Endothelial cell of umbilical vein (primary cell): ENCODE results near the gene RASSF5. TPM values are rescaled to one million over a fixed set of nuclear protein-coding genes. Genes with fewer than 3 reads are reported as not detected.

Experiments
- BruUV-seq: library from RNA; stranded (reverse); fragments of 400-500 nt; replicated peaks from 2 replicates; lab custom pipeline; 2021; lab: Mats Ljungman, UMichigan
- CTCF ChIA-PET: fragments of 300-600, 350-600 bp; sonication (Branson Sonifier 250); formaldehyde crosslinking; loops from one replicate; lab custom pipeline; 2021; ENCODE audit warnings: antibody characterized with exemption, inconsistent platforms; lab: Charles Lee
- POLR2A ChIA-PET: fragments of 300-600, 350-600 bp; sonication (Branson Sonifier 250); formaldehyde crosslinking; loops from one replicate; lab custom pipeline; 2021; ENCODE audit warnings: antibody characterized with exemption, inconsistent platforms; lab: Charles Lee
- DNase-seq: peaks from one replicate; pipeline ENCODE4 v3.0.0-alpha.2; 2011; ENCODE audit warnings: low read depth, low spot score
- FAIRE-seq: peaks from 2 replicates; lab custom pipeline; 2011; peaks lifted over from hg19 to GRCh38; lab: Jason Lieb, UNC
- H2AFZ ChIP-seq: 2 replicates; pipeline ENCODE4 v1.6.0; 2012; ENCODE audit warnings: low read depth, low read length, control low read depth, inconsistent platforms
- H3K27ac ChIP-seq: 2 replicates; pipeline ENCODE4 v1.5.1; 2011; ENCODE audit warnings: low read depth, mild to moderate bottlenecking, control low read depth, low read length, moderate library complexity; ENCODE audit not compliant: insufficient read depth
- H3K27me3 ChIP-seq, 2 experiments: 2 replicates each; pipeline versions ENCODE4 v1.6.0 to v1.6.1; 2011; ENCODE audit warnings: low read length in 2 of 2, mixed read lengths in 1 of 2; ENCODE audit not compliant: control insufficient read depth in 2 of 2, insufficient read depth in 2 of 2
- H3K36me3 ChIP-seq, 2 experiments: 2 replicates in 1 of 2; 3 replicates in 1 of 2; pipeline ENCODE4 v1.5.1; 2011; ENCODE audit warnings: low read length in 2 of 2, mild to moderate bottlenecking in 1 of 2, moderate library complexity in 1 of 2; ENCODE audit not compliant: control insufficient read depth in 2 of 2, insufficient read depth in 2 of 2; ENCODE audit errors: extremely low read depth in 1 of 2
- H3K4me1 ChIP-seq: 3 replicates; pipeline ENCODE4 v1.5.1; 2011; ENCODE audit warnings: mild to moderate bottlenecking, low read length; ENCODE audit not compliant: control insufficient read depth, insufficient read depth; ENCODE audit errors: extremely low read depth
- H3K4me2 ChIP-seq: 2 replicates; pipeline ENCODE4 v1.6.1; 2011; ENCODE audit warnings: low read length, control low read depth, mixed read lengths; ENCODE audit not compliant: insufficient read depth
- H3K4me3 ChIP-seq, 3 experiments: fragments of 200-600 bp in 1 of 3; sonication (generic), shearing (Covaris generic) in 1 of 3; replicated peaks in 1 of 3; 2 replicates each; pipeline ENCODE4 v1.5.1; 2011 to 2016; ENCODE audit warnings: control low read depth in 3 of 3, low read length in 3 of 3, mild to moderate bottlenecking in 2 of 3, inconsistent platforms in 1 of 3, low read depth in 1 of 3, moderate library complexity in 1 of 3; ENCODE audit not compliant: insufficient read depth in 1 of 3
- H3K79me2 ChIP-seq: 2 replicates; pipeline ENCODE4 v1.6.0; 2012; ENCODE audit warnings: low read length, inconsistent platforms; ENCODE audit not compliant: control insufficient read depth, insufficient read depth
- H3K9ac ChIP-seq: replicated peaks from 2 replicates; pipeline ENCODE3; 2011; ENCODE audit warnings: low read length, control low read depth; ENCODE audit not compliant: insufficient read depth; ENCODE audit errors: extremely low read depth
- H3K9me1 ChIP-seq: replicated peaks from 3 replicates; pipeline ENCODE4 v1.6.0; 2011; ENCODE audit warnings: mild to moderate bottlenecking, low read length; ENCODE audit not compliant: control insufficient read depth, insufficient read depth; ENCODE audit errors: extremely low read depth
- H3K9me3 ChIP-seq: replicated peaks from 2 replicates; pipeline ENCODE4 v1.5.1; 2012; ENCODE audit warnings: low read length, inconsistent platforms; ENCODE audit not compliant: control insufficient read depth, insufficient read depth
- H4K20me1 ChIP-seq: replicated peaks from 2 replicates; pipeline ENCODE3; 2011; ENCODE audit warnings: mild to moderate bottlenecking, low read length; ENCODE audit not compliant: control insufficient read depth, insufficient read depth; ENCODE audit errors: extremely low read depth
- EZH2 ChIP-seq: IDR thresholded peaks from 2 replicates; pipeline ENCODE4 v1.6.1; 2012; ENCODE audit warnings: borderline replicate concordance, low read depth, mild to moderate bottlenecking, moderate library complexity, low read length, inconsistent platforms; ENCODE audit not compliant: severe bottlenecking
- FOS ChIP-seq: IDR thresholded peaks from 2 replicates; pipeline ENCODE4 v1.6.1; 2011; ENCODE audit warnings: mild to moderate bottlenecking, low read length, moderate library complexity, borderline replicate concordance; ENCODE audit not compliant: insufficient read depth
- GATA2 ChIP-seq: IDR thresholded peaks from 2 replicates; pipeline ENCODE4 v1.7.0; 2011; ENCODE audit warnings: low read depth, mild to moderate bottlenecking, moderate library complexity, mixed read lengths, low read length; ENCODE audit not compliant: insufficient read length, insufficient read depth
- JUN ChIP-seq: IDR thresholded peaks from 2 replicates; pipeline ENCODE4 v1.6.1; 2011; ENCODE audit warnings: borderline replicate concordance, low read depth; ENCODE audit not compliant: insufficient read length, insufficient read depth
- MYC ChIP-seq: IDR thresholded peaks from one replicate; pipeline ENCODE4 v1.6.1; 2011; ENCODE audit warnings: mild to moderate bottlenecking, low read depth, low read length
- POLR2A ChIP-seq: IDR thresholded peaks from 2 replicates; pipeline ENCODE4 v1.6.1; 2012; ENCODE audit warnings: low read depth, mild to moderate bottlenecking, control low read depth, low read length
- POLR2AphosphoS5 ChIP-seq: IDR thresholded peaks from 2 replicates; pipeline ENCODE4 v1.6.1; 2012; ENCODE audit warnings: low read depth, mild to moderate bottlenecking, control low read depth, low read length, moderate library complexity; ENCODE audit not compliant: insufficient read depth
- dilution Hi-C: fragments of 300-500 bp; cut with MboI; formaldehyde crosslinking; loops from one replicate; pipeline ENCODE4 v1.15.0; 2019; ENCODE audit warnings: low sequenced_read_pairs; ENCODE audit not compliant: extremely low pct_ligation_motif_present
- intact Hi-C: fragments of 100-400 bp; cut with micrococcal nuclease; formaldehyde crosslinking; loops from one replicate; pipeline ENCODE4 v1.10.0; 2022
- polyA plus RNA-seq, 4 experiments: library from polyadenylated mRNA; depleted of rRNA in 3 of 4; stranded (reverse) in 3 of 4; unstranded in 1 of 4; fragments of >200 nt; gene quantifications; 2 replicates each; pipeline versions ENCODE4 v1.2.1 to v1.2.3, GENCODE V29; 2011 to 2012; ENCODE audit warnings: missing spikeins in 1 of 4
- total RNA-seq: library from RNA; stranded (reverse); gene quantifications from 2 replicates; pipeline ENCODE4 v1.2.3, GENCODE V29; 2021
- TF ChIP-seq, protein P1 (sequence below): IDR thresholded peaks from 2 replicates; pipeline ENCODE4 v1.6.1; 2011; ENCODE audit not compliant: insufficient read depth, insufficient read length
- TF ChIP-seq, protein P2 (sequence below), 2 donors: IDR thresholded peaks; 1 replicate in 1 of 2; 2 replicates in 1 of 2; pipeline ENCODE4 v1.5.1; 2011; ENCODE audit warnings: low read length in 2 of 2, mild to moderate bottlenecking in 2 of 2, moderate library complexity in 2 of 2, control low read depth in 1 of 2, inconsistent platforms in 1 of 2, low read depth in 1 of 2; ENCODE audit not compliant: insufficient read depth in 1 of 2; ENCODE audit errors: extremely low read depth in 1 of 2

The RASSF5 gene
- total and polyA plus RNA-seq, 2 donors (not counting 3 experiments of a cell fraction or from before 2014, with no cell fraction given): 0.23 to 0.60 TPM

DNA sequence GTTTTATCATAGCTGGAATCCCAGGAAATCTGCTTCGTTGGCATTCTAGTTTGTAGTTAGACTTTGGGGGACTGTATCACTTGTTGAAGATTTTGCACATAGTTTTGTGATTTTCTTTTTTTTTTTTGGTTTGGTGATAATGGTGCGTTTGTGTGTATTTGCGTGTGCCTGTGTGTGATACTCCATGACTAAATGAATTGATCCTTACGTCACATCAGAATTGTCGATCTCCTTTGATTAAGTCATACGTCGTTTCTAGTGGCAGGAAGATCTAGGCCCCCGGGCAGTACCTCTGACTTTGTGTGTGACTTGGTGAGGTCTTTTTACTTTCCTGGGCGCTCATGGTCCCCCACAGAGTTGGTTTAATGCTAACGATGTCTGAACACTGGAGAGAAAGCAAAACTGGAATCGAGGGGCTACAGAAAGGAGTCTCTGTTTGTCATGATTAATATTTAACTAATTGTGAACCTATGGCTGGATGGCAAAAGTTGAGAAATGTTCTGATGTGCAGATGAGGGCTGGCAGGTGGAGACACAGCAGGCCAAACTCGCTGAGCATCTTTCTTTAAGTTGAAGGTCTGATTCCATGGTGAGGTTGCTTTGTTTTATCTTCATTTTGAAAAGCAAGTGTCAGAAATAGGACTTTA is 2.4 kb downstream of the RASSF5 start:
- DNase-seq: no peak
- no peaks in the 10 kb centered on the region for H3K79me2 ChIP-seq
- H3K4me1 ChIP-seq: no peaks in the 10 kb centered on the region
- H3K9me3 ChIP-seq: no peaks in the 10 kb centered on the region
- intact Hi-C loops: no loop called here
- no peak overlapping the region for H3K9ac ChIP-seq
- ChIA-PET CTCF (no interaction called here), POLR2A (no interaction called here)
- dilution Hi-C loops: no loop called here
- H3K27ac ChIP-seq: no peak overlapping the region
- H3K9me1 ChIP-seq: no peaks in the 10 kb centered on the region
- H3K27me3 ChIP-seq: peaks cover 49 to 62% of the 10 kb centered on the region in 2 experiments
- TF ChIP-seq POLR2A (no peak), MYC (no peak), JUN (no peak), GATA2 (no peak), FOS (no peak), POLR2AphosphoS5 (no peak), EZH2 (no peak)
- TF ChIP-seq, protein P1, sequence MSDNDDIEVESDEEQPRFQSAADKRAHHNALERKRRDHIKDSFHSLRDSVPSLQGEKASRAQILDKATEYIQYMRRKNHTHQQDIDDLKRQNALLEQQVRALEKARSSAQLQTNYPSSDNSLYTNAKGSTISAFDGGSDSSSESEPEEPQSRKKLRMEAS: no peak
- TF ChIP-seq, protein P2, sequence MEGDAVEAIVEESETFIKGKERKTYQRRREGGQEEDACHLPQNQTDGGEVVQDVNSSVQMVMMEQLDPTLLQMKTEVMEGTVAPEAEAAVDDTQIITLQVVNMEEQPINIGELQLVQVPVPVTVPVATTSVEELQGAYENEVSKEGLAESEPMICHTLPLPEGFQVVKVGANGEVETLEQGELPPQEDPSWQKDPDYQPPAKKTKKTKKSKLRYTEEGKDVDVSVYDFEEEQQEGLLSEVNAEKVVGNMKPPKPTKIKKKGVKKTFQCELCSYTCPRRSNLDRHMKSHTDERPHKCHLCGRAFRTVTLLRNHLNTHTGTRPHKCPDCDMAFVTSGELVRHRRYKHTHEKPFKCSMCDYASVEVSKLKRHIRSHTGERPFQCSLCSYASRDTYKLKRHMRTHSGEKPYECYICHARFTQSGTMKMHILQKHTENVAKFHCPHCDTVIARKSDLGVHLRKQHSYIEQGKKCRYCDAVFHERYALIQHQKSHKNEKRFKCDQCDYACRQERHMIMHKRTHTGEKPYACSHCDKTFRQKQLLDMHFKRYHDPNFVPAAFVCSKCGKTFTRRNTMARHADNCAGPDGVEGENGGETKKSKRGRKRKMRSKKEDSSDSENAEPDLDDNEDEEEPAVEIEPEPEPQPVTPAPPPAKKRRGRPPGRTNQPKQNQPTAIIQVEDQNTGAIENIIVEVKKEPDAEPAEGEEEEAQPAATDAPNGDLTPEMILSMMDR (IDR thresholded peaks at IDR 0.05; ENCODE audit: extremely low read depth in 1 of 2, insufficient read depth in 1 of 2, low read depth in 1 of 2, low read length in 2 of 2): no peak
- H3K4me3 ChIP-seq: no peak overlapping the region
- no TSS peak for BruUV-seq
- no peaks in the 10 kb centered on the region for H4K20me1 ChIP-seq
- H2AFZ ChIP-seq: no peak overlapping the region
- no peak for FAIRE-seq
- no peak overlapping the region for H3K4me2 ChIP-seq
- no peaks in the 10 kb centered on the region for H3K36me3 ChIP-seq
